Measurements from ENCODE around the gene ETHE1. TPM values are rescaled to one million over a fixed set of nuclear protein-coding genes. Genes with fewer than 3 reads are reported as not detected.
A peak's percentile ranks its signal among the peaks of the same experiment; 100 is the strongest.

The ETHE1 gene
- total and polyA plus RNA-seq, 2 donors (not counting 1 experiment from before 2014, with no cell fraction given): 16.0 to 39.4 TPM

DNA sequence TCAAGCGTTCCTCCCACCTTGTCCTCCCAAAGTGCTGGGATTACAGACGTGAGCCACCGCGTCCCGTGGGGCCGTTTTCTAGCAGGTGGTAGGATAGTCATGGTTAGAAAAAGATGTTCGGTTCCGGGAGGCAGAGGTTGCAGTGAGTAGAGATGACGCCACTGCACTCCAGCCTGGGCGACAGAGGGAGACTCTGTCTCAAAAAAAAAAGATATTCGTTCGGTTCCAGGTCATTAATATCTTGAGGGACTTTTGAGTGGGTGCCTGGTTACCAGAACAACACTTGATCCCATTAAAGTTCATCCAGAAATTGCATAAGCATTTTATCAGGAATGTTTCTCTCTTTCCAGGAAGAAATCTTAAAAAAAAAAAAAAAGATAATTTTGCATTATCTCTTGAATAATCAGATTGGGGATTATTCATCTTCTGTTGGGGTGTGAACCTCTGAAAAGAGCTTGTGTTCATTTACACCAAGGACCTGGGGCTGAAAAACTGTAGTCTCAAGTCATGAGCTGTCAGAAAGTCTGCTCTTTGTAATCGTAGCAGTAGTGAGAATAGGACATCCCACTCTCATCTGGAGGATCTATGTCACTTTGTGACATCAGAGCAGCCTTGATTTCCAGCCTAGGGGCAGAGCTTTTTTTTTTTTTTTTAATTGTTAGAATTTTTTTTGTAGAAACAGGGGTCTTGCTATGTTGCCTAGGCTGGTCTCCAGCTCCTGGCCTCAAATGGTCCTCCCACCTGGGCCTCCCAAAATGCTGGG is 1.0 kb upstream of the ETHE1 start:
- intact Hi-C loops (cut with micrococcal nuclease): no loop called here
- no peak overlapping the region for H3K9ac ChIP-seq (ENCODE audit: low read length)
- CTCF ChIA-PET: interaction anchor here (0.8 to 14.1 kb wide), 6 partner anchors 9 to 78 kb away, joined by 3 to 644 read pairs (median 4); no protein-coding TSS in a partner anchor

More for the DNA sequence above, 1.0 kb upstream of the ETHE1 start:
- Mint-ChIP-seq H3K27me3 (no peaks in the 10 kb centered on the region), H3K9me3 (ENCODE audit: insufficient read depth) (no peaks in the 10 kb centered on the region), H3K4me3 (peak overlapping the region; percentile 52), H3K27ac (peak overlapping the region; percentile 32), H3K4me1 (peaks cover 40% of the 10 kb centered on the region)
- DNase-seq (no peak), ATAC-seq (ENCODE audit: low read depth) (no peak)
- WGBS (ENCODE audit: insufficient coverage): 60% methylated on average over 2 of the region's 13 CpGs
- Histone ChIP-seq H3K9me3 (ENCODE audit: control extremely low read depth in 1 of 3, control insufficient read depth in 2 of 3, insufficient read depth in 1 of 3, low read length in 2 of 3) (no peaks in the 10 kb centered on the region), H3K27me3 (replicated peaks in 1 of 4; ENCODE audit: control extremely low read depth in 1 of 4, control insufficient read depth in 3 of 4, insufficient read depth in 4 of 4, low read length in 3 of 4) (no peaks in the 10 kb centered on the region), H3K4me1 (ENCODE audit: control insufficient read depth in 2 of 2, insufficient read depth in 2 of 2, low read length in 2 of 2) (peaks cover 24 to 43% of the 10 kb centered on the region in 2 donors), H3K36me3 (replicated peaks in 1 of 2; ENCODE audit: control extremely low read depth in 1 of 2, control insufficient read depth in 1 of 2, extremely low read depth in 1 of 2, insufficient read depth in 2 of 2, low read length in 1 of 2) (no peaks in the 10 kb centered on the region), H4K20me1 (ENCODE audit: control insufficient read depth, insufficient read depth, low read length, poor library complexity, severe bottlenecking) (no peaks in the 10 kb centered on the region), H3K27ac (ENCODE audit: low read length in 2 of 2) (no peak overlapping the region), H3K79me2 (ENCODE audit: control insufficient read depth, insufficient read depth, low read length) (peaks cover 11% of the 10 kb centered on the region), H3K4me3 (ENCODE audit: control extremely low read depth in 1 of 5, extremely low read depth in 1 of 5, insufficient read depth in 1 of 5, low read depth in 2 of 5, low read length in 4 of 5) (no peak overlapping the region), H3K4me2 (replicated peaks; ENCODE audit: low read depth, low read length, poor library complexity, severe bottlenecking) (peak overlapping the region; percentile 92), H2AFZ (ENCODE audit: insufficient read depth, low read depth, low read length, poor library complexity, severe bottlenecking) (no peak overlapping the region)
- no peak for TF ChIP-seq CTCF (IDR thresholded peaks at IDR 0.05)
- no peak for TF ChIP-seq EZH2 (IDR thresholded peaks at IDR 0.05; ENCODE audit: borderline replicate concordance, insufficient read depth, low read depth, low read length, poor library complexity, severe bottlenecking)
- POLR2A ChIA-PET: interaction anchor here (0.7 to 1.0 kb wide), 2 partner anchors 10 to 25 kb away, joined by 3 to 5 read pairs; no protein-coding TSS in a partner anchor

Measured in B cell (primary cell).